ENCODE measurements around the gene CYTH1.
"Not testable (repeated sequence)": the region's sequence is repeated elsewhere in the genome, so short reads cannot be mapped to it uniquely, and the experiment has no call there.

CYTH1 gene

GRCh38 chr17:78763561-78763960 is 18.5 kb downstream of the CYTH1 start:
- DNase-seq (ENCODE audit: low read depth in 4 of 4, low spot score in 1 of 4) = no peak

- DNase-seq (ENCODE audit: low read depth in 4 of 4, low spot score in 1 of 4) = no peak
Measured at GRCh38 chr17:78761789-78762406, 20.2 kb downstream of the CYTH1 start.

GRCh38 chr17:78759969-78760352 is 22.1 kb downstream of the CYTH1 start:
- DNase-seq (ENCODE audit: low read depth in 4 of 4, low spot score in 1 of 4) = no peak

GRCh38 chr17:78759203-78759968 is 22.7 kb downstream of the CYTH1 start:
- DNase-seq (ENCODE audit: low read depth in 4 of 4, low spot score in 1 of 4) = peak in 1 of 4 experiments; percentile 45

GRCh38 chr17:78753316-78754250 is 28.5 kb downstream of the CYTH1 start:
- DNase-seq (ENCODE audit: low read depth in 4 of 4, low spot score in 1 of 4) = no peak

GRCh38 chr17:78751447-78752161 is 30.5 kb downstream of the CYTH1 start:
- DNase-seq (ENCODE audit: low read depth in 4 of 4, low spot score in 1 of 4) = no peak

- not testable (repeated sequence) for DNase-seq (ENCODE audit: low read depth in 4 of 4, low spot score in 1 of 4)
Measured at GRCh38 chr17:78751000-78751399, 31.1 kb downstream of the CYTH1 start.

GRCh38 chr17:78748730-78749317 is 33.2 kb downstream of the CYTH1 start:
- DNase-seq (ENCODE audit: low read depth in 4 of 4, low spot score in 1 of 4) = peak in 1 of 4 experiments; percentile 55

GRCh38 chr17:78748048-78748729 is 33.9 kb downstream of the CYTH1 start:
- peak in 1 of 4 experiments; percentile 34 for DNase-seq (ENCODE audit: low read depth in 4 of 4, low spot score in 1 of 4)

GRCh38 chr17:78747488-78747887 is 34.6 kb downstream of the CYTH1 start:
- no peak for DNase-seq (ENCODE audit: low read depth in 4 of 4, low spot score in 1 of 4)

GRCh38 chr17:78746949-78747269 is 35.2 kb downstream of the CYTH1 start:
- no peak for DNase-seq (ENCODE audit: low read depth in 4 of 4, low spot score in 1 of 4)

GRCh38 chr17:78746263-78746948 is 35.7 kb downstream of the CYTH1 start:
- no peak for DNase-seq (ENCODE audit: low read depth in 4 of 4, low spot score in 1 of 4)

GRCh38 chr17:78745407-78746088 is 36.5 kb downstream of the CYTH1 start:
- DNase-seq (ENCODE audit: low read depth in 4 of 4, low spot score in 1 of 4) = peak in 1 of 4 experiments; percentile 39

GRCh38 chr17:78742901-78743300 is 39.2 kb downstream of the CYTH1 start:
- no peak for DNase-seq (ENCODE audit: low read depth in 4 of 4, low spot score in 1 of 4)

GRCh38 chr17:78741644-78742284 is 40.3 kb downstream of the CYTH1 start:
- DNase-seq (ENCODE audit: low read depth in 4 of 4, low spot score in 1 of 4) = no peak

- DNase-seq (ENCODE audit: low read depth in 4 of 4, low spot score in 1 of 4) = no peak
Measured at GRCh38 chr17:78739331-78739931, 42.6 kb downstream of the CYTH1 start.

- no peak for DNase-seq (ENCODE audit: low read depth in 4 of 4, low spot score in 1 of 4)
Measured at GRCh38 chr17:78738698-78739097, 43.4 kb downstream of the CYTH1 start.

GRCh38 chr17:78738278-78738677 is 43.8 kb downstream of the CYTH1 start:
- no peak for DNase-seq (ENCODE audit: low read depth in 4 of 4, low spot score in 1 of 4)
